HG02970 (cell line): Measurements from ENCODE around the gene CRELD2.
A peak's percentile ranks its signal among the peaks of the same experiment; 100 is the strongest.

Experiments
- ATAC-seq: cut with Tn5 transposase; IDR thresholded peaks from one replicate; pipeline ENCODE4 v1.9.1; 2021; ENCODE audit warnings: mild to moderate bottlenecking, moderate library complexity, moderate number of reproducible peaks; ENCODE audit not compliant: unreplicated experiment, low FRiP score

The CRELD2 gene

GRCh38 chr22:49928555-49929210 is 10.2 kb downstream of the CRELD2 start:
- ATAC-seq, result no peak

GRCh38 chr22:49929211-49929979 is 11.0 kb downstream of the CRELD2 start:
- no peak for ATAC-seq

DNA sequence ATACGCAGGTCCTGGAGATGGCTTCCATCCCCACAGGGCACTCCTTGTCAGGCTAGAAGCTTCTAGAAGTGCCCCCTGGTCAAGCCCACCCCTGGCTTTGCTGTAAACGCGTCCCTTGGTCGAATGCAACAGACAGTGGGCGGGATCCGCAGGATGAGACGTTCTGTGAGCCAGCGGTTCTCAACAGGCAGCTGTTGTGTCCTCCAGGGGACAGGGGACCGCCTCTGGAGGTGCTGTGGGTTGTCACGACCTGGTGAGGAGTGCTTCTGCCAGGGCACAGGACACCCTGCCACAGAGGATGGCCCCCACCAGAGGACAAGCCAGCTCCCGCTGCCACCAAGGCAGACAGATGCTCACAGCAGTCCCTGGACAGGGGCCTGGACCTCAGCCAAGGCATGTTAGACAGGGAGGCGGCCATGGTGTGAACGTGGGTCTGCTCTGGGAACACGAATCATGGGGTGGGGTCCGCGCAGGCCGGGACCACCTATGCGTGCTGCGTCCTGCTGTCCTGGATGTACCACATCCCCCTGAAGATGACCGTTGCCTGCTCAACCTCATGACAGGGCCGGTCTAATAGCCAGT is 11.7 kb downstream of the CRELD2 start:
- ATAC-seq, result no peak

DNA sequence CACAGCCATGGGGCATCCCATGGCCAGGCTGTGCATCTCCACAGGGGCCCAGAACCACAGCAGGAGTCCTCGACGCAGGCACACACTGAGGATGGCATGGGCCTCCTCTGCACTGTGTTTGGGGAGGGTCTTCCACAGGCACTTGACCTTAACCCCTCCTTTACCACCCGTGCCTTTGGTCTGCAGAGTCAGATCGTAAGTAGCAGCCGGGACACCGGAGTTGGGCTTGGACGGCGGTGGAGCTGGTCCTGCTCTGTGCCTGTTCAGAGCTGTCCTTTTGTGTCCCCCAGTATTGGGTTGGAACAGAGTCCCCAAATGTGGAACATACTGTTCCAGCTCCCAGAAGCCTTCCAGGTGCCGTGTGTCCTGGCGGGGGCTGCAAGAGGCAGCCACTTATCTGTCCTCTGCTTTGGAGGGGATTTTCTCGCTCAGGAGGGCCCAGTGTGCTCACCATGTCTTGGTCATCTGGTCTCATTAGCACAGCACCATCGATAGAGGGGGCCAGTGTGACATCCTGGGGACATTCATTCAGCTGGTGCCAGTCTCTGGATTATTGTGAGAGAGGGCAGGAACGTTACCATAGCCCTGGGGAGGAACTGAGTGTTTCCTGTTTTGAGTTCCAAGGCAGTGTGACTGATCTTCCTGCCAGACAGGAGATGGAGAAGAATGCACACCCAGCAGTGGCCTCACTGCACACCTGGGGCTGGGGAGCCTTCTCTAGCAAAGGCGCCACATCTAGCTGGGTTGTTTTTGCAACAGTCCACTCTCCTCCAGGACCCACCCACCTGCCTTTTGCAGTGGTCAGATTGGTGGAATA is 12.4 kb downstream of the CRELD2 start:
- peak; percentile 37 for ATAC-seq

- ATAC-seq, result no peak
Observed at GRCh38 chr22:49933236-49934159, 15.1 kb downstream of the CRELD2 start.

DNA sequence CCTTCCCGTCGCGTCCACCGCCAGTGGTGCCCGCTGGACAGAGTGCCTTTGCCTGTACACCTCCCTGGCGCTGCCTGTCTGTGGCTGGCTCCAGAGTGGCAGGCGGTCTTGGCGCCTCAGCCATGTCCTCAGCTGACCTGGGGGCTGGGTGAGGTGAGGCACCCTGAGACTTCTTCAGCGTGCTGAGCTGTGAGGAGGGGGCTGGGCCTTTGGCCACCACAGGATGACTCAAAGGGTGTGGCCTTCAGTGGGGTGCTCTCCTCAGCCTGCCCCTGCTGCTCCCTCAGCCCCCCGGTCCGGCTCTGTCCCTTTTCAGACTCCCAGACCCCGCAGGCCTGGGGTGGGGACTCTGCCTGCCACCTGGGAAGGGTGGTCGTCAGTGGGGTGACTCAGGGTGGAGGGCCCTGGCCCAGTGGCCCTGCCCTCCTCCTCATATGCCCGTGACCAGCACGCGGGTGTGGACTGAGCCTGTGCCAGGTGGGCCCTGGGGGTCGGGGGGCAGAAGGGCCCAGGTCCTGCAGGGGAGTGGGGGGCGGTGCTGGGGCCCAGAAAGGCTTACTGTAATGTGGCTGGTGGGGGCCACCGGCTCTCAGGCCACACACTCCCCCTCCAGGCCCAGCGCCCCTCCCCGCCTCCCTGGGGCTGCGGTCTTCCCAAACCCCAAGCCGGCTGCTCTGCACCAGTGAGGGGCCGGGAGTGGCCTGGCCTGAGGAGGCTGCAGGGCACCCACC is 15.9 kb downstream of the CRELD2 start:
- ATAC-seq, result no peak

DNA sequence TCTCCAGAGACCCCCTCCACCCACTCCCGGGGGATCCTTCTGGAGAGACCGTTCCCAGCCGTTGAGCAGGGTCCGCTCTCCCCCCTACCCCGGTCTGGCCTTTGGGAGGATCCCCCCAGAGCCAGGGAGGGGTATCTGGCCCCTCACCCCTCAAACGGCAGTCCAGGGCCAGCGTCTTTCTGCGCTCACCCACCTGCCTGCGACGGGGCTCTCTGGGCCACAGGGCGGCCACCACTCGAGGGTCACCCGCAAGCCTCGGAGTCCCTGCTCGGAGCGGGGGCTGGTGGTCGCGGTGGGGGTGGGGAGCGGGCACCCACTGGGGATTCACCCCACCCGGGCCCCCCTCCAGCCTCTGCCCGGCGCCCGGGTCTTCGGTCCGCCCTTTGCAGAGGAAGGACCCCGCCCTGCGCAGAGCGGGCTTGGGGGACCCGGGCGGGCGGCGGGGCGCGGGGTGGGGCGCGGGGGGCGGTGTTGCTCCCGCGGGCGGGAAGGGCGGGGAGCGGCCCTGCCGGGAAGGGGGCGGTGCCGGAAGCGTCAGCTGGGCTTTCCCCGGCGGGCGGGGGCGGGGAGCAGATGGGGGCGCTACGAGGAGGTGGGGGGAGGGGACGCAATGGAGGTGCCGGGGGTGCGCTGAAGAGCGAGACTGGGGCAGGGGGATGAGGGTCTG is 16.6 kb downstream of the CRELD2 start:
- no peak for ATAC-seq

DNA sequence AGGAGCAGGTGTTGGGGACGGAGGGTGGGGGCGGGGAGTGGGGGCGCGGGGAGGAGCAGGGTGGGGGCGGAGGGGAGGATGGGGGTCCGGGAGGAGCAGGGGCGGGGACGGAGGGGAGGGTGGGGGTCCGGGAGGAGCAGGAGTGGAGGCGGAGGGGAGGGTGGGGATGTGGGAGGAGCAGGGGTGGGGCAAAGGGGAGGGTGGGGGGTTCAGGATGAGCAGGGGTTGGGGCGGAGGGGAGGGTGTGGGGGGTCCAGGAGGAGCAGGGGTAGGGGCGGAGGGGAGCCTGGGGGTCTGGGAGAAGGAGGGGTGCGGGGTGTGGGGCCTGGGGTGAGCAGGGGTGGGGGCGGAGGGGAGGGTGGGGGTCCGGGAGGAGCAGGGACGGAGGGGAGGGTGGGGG is 17.1 kb downstream of the CRELD2 start:
- no peak for ATAC-seq

DNA sequence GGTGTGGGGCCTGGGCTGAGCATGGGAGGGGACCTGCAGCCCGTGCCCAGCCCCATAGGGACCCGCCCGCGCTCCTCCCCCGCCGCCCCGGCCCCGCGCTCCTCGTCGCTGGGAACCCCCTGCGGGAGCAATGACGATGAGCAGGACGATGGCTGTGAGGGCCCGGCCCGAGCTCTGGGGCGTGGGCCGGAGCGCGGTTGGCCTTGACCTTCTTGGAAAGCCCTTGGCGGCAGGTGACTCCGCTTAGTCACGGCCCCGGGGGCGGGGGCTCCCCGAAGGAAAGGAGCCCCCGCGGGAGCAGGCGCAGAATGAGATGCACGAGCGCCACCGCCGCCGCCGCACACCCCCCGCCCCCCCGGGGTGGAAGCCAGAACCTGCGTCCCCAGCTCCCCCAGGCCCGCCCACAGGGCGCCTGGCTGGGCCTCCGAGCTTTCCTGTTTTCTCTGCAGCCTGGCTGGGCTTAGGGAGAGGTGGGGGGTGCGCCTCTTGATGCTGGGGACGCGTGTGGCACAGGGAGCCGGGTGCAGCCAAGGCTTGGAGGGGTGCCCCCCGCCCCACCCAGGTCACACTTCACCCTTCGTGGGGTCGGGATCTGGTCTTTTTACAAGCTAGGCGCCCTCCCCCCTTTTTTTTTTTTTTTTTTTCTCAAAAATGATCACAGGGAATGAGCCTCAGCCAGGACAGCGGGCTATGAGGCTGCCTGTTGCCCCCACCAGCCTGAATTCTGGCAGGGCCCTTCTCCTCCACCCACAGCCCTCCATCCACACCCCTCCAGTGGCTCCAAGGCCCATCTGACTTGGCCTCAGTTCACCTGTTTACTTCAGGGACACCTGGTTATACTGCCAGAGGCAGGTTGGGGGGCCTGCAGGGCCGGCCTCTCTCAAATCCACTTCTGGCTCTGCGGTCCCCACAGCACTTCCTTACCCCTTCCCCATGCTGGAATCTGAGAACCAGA is 17.9 kb downstream of the CRELD2 start:
- peak; percentile 48 for ATAC-seq

GRCh38 chr22:49936973-49937757 is 18.7 kb downstream of the CRELD2 start:
- no peak for ATAC-seq

GRCh38 chr22:49937758-49938564 is 19.5 kb downstream of the CRELD2 start:
- no peak for ATAC-seq

DNA sequence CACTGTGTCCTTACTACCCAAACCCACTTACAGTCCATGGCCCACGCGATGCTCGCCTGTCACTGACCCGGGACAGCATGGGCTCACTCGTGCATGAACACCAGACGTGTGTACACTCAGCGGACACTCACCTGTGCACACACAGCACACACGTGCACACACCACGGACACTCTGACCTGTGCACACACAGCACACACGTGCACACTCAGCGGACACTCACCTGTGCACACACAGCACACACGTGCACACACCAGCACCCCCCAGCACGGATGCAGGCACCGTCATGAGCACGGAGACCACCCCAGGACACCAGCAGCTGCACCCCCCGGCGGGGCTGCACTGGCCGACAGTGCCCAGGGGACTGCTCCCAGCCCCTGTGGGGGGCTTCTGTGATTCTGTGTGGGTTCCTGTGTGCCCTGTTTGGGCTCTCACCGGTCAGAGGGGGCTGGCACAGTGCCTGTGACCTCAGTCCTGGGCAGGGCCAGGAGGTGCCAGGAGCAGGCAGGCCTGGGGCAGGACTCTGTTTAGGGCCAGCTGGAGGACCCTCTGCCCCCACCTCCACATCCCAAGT is 20.2 kb downstream of the CRELD2 start:
- no peak for ATAC-seq

DNA sequence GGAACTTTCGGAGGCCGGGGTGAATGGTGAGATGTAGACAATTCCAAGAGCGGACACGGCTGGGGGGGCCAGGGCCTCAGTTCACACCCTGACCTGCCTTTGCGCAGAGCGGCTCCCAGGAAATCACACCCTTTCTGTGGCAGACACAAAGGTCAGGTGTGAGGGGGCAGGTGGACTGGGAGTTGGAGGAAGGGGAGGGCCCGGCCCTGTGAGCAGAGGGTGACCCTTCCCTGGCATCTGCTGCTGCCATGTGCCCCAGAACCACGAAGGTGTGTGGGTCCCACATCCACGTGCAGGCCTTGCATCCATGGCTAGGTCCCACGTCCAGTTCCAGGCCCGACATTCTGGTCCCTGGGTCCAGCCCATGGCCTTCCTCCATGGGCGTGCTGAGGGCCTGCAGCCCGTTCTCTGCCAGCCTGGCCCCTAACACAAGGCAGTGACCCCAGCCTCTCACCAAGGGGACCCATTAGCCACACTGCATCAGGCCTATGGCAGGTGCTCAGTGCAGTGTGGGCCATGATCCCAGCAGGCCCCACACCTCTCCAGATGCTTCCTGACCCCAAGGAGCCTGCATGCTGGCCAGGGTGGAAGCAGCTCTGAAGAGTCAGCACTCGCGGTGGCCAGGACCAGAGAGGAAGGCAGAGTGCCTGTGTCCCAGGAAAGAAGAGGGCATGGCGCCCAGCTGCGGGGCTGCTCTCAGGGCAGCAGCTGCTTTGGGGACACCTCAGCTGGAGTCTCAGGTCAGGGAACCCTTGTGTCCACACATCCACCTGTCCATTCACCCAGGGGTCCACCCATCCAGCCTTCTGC is 23.3 kb downstream of the CRELD2 start:
- no peak for ATAC-seq

DNA sequence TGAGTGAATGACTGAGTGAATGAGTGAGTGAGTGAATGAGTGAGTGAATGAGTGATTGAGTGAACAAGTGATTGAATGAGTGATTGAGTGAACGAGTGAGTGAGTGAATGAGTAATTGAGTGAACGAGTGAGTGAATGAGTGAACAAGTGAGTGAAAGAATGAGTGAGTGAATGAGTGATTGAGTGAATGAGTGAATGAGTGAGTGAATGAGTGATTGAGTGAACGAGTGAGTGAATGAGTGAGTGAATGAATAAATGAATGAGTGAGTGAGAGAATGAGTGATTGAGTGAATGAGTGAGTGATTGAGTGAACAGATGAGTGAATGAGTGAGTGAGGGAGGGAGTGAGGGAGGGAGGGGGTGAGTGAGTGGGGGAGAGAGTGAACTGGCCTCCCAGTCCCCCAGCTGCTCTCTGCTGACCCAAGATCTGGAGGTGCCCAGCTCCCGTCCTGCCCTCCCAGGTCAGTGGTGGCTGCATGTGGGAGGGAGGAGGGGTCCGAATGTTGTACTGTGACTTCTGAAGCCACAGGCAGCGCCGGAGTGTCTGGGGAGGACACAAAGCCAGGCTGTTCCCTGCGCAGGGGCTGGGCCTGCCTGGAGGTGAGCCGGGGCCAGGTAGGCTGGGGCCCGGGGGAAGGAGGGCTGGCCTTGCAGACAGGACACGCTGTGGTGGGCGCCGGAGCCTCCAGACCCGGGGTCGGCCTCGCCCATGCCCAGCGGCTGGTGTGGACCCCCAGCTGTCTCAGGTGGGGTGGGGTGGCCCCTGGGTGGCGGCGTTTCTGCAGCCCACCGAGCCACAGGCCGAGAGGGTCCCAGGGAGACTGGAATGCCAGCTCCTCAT is 24.4 kb downstream of the CRELD2 start:
- ATAC-seq, result no peak
